ENCODE measurements around the gene CFAP46. TPM values are rescaled to one million over a fixed set of nuclear protein-coding genes. Genes with fewer than 3 reads are reported as not detected.

Gene CFAP46
- total RNA-seq, 4 donors from 2014 or later = 0.32 to 0.54 TPM; not detected in 2

- 78 to 85% methylated on average over 13 to 19 of the region's 19 CpGs for WGBS, 2 donors
Measured at GRCh38 chr10:132916421-132916841, 25.9 kb downstream of the CFAP46 start.

GRCh38 chr10:132915411-132915810 lies 27.0 kb downstream of the CFAP46 start:
- H3K4me3 ChIP-seq (ENCODE audit: low read depth, poor library complexity, severe bottlenecking) = no peak overlapping the region
- TF ChIP-seq POLR2A (IDR thresholded peaks at IDR 0.05) (no peak), CTCF (IDR thresholded peaks at IDR 0.05) (no peak)
- 64 to 87% methylated on average over 9 to 27 of the region's 30 CpGs for WGBS, 2 donors
- intact Hi-C loops (cut with DNase I; ENCODE audit: low total_unique reads) = no loop called here
- DNase-seq (ENCODE audit: low spot score in 2 of 2) = no peak

More at GRCh38 chr10:132916421-132916841, 25.9 kb downstream of the CFAP46 start:
- TF ChIP-seq POLR2A (IDR thresholded peaks at IDR 0.05) (no peak), CTCF (IDR thresholded peaks at IDR 0.05) (no peak)
- H3K4me3 ChIP-seq (ENCODE audit: low read depth, poor library complexity, severe bottlenecking) = no peak overlapping the region
- intact Hi-C loops (cut with DNase I; ENCODE audit: low total_unique reads) = no loop called here
- DNase-seq (ENCODE audit: low spot score in 2 of 2) = no peak

GRCh38 chr10:132914732-132915131 lies 27.6 kb downstream of the CFAP46 start:
- no peak overlapping the region for H3K4me3 ChIP-seq (ENCODE audit: low read depth, poor library complexity, severe bottlenecking)
- TF ChIP-seq POLR2A (IDR thresholded peaks at IDR 0.05) = no peak
- TF ChIP-seq CTCF (IDR thresholded peaks at IDR 0.05) = no peak
- no peak for DNase-seq (ENCODE audit: low spot score in 2 of 2)
- intact Hi-C loops (cut with DNase I; ENCODE audit: low total_unique reads) = no loop called here
- WGBS, 2 donors = 85 to 87% methylated on average over 15 of the region's 17 CpGs

- no peak overlapping the region for H3K4me3 ChIP-seq (ENCODE audit: low read depth, poor library complexity, severe bottlenecking)
- intact Hi-C loops (cut with DNase I; ENCODE audit: low total_unique reads) = no loop called here
- WGBS, 2 donors = 75 to 77% methylated on average over 14 to 26 of the region's 26 CpGs
- TF ChIP-seq CTCF (IDR thresholded peaks at IDR 0.05) (no peak), POLR2A (IDR thresholded peaks at IDR 0.05) (no peak)
- no peak for DNase-seq (ENCODE audit: low spot score in 2 of 2)
Measured at GRCh38 chr10:132913559-132914115, 28.7 kb downstream of the CFAP46 start.

- TF ChIP-seq CTCF (IDR thresholded peaks at IDR 0.05) (no peak), POLR2A (IDR thresholded peaks at IDR 0.05) (no peak)
- DNase-seq (ENCODE audit: low spot score in 2 of 2) = no peak
- intact Hi-C loops (cut with DNase I; ENCODE audit: low total_unique reads) = no loop called here
- H3K4me3 ChIP-seq (ENCODE audit: low read depth, poor library complexity, severe bottlenecking) = no peak overlapping the region
- 63 to 79% methylated on average over 44 to 45 of the region's 46 CpGs for WGBS, 2 donors
Measured at GRCh38 chr10:132912713-132913558, 29.4 kb downstream of the CFAP46 start.

Data from lower leg skin (tissue), 4 donors.